GM10248 (cell line): ENCODE measurements around the gene DYSF.

Source experiments
- CTCF ChIA-PET: fragments of 300-600 bp; sonication (Branson Sonifier 250); formaldehyde crosslinking; extraction: SDS; loops from one replicate; lab custom pipeline; 2021; ENCODE audit warnings: antibody characterized with exemption; lab: Yijun Ruan, JAX
- POLR2A ChIA-PET: fragments of 350-650 bp; sonication (Branson Sonifier 250); formaldehyde crosslinking; extraction: SDS; loops from one replicate; lab custom pipeline; 2020; ENCODE audit warnings: antibody characterized with exemption; lab: Yijun Ruan, JAX
- DNase-seq: peaks from one replicate; pipeline ENCODE4 v3.0.0; 2012; ENCODE audit errors: extremely low spot score
- TF ChIP-seq, protein P1 (sequence below): IDR thresholded peaks from 2 replicates; pipeline ENCODE4 v1.5.1; 2012; ENCODE audit warnings: mild to moderate bottlenecking, low read depth; ENCODE audit errors: extremely low read depth, missing control alignments, control extremely low read depth

Gene DYSF

DNA sequence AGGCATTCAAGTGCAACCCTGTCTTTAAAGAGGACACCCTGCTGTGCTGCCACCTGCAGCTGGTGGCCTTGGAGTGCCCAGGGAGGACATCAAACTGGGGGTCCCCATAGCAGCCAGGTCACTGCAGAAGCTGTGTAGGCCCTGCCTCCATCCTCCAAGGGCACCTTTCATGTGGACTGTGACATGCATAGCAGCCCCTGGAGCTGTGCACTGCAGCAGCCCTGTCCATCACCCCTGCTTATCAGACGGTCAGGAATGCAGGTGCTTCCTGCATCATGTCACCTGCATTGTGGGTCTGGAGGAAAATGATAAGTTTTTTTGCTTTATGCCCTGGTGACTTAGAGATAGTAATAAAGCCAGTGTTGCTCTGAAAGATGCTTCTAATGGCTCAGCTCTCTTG is 155.7 kb downstream of the DYSF start:
- POLR2A ChIA-PET: no interaction called here

DNA sequence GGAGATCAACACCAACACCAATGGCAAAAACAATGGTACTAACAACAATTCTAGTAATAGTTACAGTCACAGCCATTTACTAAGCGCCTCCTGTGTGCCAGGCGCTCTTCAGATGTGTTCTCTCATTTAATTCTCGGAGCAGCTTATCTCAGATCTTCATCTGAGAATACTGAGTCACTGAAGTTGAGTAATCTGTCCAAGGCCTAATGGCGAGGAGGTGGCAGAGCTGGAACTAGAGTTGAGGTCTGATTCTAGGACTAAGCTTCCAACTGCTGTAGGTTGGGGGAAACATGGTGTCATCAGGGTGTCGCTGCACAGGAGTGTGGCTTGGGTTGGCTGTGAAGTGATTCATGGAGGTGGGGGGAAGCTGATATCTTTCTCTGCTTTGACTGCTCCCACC is 156.1 kb downstream of the DYSF start:
- TF ChIP-seq, protein P1, sequence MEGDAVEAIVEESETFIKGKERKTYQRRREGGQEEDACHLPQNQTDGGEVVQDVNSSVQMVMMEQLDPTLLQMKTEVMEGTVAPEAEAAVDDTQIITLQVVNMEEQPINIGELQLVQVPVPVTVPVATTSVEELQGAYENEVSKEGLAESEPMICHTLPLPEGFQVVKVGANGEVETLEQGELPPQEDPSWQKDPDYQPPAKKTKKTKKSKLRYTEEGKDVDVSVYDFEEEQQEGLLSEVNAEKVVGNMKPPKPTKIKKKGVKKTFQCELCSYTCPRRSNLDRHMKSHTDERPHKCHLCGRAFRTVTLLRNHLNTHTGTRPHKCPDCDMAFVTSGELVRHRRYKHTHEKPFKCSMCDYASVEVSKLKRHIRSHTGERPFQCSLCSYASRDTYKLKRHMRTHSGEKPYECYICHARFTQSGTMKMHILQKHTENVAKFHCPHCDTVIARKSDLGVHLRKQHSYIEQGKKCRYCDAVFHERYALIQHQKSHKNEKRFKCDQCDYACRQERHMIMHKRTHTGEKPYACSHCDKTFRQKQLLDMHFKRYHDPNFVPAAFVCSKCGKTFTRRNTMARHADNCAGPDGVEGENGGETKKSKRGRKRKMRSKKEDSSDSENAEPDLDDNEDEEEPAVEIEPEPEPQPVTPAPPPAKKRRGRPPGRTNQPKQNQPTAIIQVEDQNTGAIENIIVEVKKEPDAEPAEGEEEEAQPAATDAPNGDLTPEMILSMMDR: no peak
- ChIA-PET CTCF (interaction anchor here (1.2 to 1.6 kb wide), 4 partner anchors 10 to 970 kb away, joined by 3 to 7 read pairs (median 4); no protein-coding TSS in a partner anchor), POLR2A (no interaction called here)
- DNase-seq: no peak

More for the DNA sequence above, 155.7 kb downstream of the DYSF start:
- CTCF ChIA-PET: interaction anchor here (1.2 to 1.6 kb wide), 4 partner anchors 10 to 971 kb away, joined by 3 to 7 read pairs (median 4); no protein-coding TSS in a partner anchor
- TF ChIP-seq, protein P1: no peak
- DNase-seq: no peak

DNA sequence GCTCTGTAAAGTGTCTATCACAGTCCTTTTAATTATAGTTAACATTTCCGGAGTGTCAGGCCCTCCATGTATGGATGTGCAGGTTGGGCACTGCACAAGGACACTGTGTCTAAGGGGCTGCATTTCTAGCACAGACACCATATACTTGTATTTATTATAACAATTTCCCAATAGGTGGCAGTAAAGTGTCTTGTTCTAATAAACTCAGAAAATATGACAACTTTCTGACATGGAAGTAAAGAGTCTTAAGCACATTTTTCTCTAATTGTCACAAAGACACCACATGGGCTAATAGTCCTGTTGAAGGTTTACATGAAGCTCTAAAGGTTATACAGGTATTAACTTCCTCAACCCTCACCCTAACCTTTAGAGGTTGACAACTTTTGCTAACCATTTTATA is 156.6 kb downstream of the DYSF start:
- TF ChIP-seq, protein P1: peak; percentile 9
- ChIA-PET POLR2A (no interaction called here), CTCF (interaction anchor here (0.7 to 1.6 kb wide), 4 partner anchors 20 to 540 kb away, joined by 3 to 7 read pairs (median 4); no protein-coding TSS in a partner anchor)
- DNase-seq: no peak

DNA sequence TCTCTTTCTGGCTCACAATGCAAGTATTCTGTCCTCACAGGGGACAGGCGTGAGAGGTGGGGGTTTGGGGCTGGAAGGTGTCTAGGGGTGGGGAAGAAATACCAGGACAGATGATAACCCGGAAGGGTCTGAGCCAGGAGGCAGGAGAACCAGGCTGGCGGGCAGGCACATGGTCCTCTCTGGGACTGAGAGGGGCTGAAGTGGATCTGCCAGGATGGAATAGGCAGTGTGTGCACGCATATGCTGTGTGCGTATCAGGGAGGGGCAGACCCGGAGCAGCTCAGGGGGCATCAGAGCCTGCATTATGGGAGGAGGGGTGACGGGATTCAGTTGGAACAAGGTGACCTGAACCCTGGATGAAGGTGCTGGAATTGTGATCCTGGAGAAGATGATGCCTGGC is 157.3 kb downstream of the DYSF start:
- POLR2A ChIA-PET: no interaction called here
- no peak for DNase-seq
- CTCF ChIA-PET: interaction anchor here (0.7 to 1.6 kb wide), 5 partner anchors 8 to 539 kb away, joined by 3 to 7 read pairs (median 3); no protein-coding TSS in a partner anchor
- TF ChIP-seq, protein P1: no peak

DNA sequence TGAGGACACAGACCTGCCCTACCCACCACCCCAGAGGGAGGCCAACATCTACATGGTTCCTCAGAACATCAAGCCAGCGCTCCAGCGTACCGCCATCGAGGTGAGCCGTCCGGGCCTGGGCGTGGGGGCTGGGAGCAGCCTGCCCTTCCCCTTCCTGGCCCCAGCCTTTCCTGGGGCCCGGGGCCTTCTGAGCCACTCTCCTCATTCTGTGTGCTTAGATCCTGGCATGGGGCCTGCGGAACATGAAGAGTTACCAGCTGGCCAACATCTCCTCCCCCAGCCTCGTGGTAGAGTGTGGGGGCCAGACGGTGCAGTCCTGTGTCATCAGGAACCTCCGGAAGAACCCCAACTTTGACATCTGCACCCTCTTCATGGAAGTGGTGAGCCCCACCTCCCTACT is 157.9 kb downstream of the DYSF start:
- no peak for DNase-seq
- ChIA-PET POLR2A (no interaction called here), CTCF (interaction anchor here (0.8 to 1.1 kb wide), 2 partner anchors 9 to 539 kb away, joined by 3 read pairs; no protein-coding TSS in a partner anchor)
- TF ChIP-seq, protein P1: no peak

DNA sequence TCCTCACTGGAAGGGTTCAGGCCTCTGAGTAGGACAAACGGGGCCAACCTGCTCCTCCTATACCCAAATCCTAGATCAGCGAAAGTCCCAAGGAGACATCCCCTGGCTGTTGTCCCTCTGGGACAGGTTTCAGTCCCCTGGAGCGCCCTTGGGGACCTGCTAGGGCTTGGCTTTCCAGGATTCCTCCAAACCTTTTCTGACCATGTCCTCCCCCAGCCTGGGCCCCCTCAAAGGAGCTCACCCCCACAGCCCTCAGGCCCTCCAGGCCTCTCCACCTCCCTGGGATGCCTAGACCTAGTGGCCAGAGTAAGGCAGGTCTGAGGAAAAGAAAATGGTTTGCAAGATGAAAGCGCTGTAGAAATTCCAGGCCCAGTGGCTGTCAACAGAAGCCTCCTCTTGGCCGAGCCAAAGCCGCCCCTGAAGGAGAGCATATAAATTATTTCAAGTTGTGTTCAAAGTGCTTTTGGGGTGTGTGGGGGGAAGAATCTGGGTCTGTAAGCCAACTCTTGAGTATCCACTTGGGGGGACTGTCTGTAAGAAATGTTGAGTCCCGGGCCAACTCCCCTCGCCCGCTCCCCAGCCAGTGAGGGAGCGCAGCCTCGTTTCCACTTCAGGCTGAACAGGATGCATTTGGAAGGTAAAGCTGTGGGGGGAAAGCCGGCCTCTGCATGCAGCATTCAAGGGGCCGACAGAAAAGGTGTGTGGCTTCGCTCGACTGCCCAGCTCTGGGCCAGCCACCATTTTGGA is 158.6 kb downstream of the DYSF start:
- CTCF ChIA-PET: interaction anchor here (0.6 kb wide), 1 partner anchor 538 kb away, joined by 3 read pairs; no protein-coding TSS in a partner anchor
- no peak for DNase-seq
- TF ChIP-seq, protein P1: no peak
- POLR2A ChIA-PET: no interaction called here
